GM23248 (cell line): ENCODE data around the gene FOXN3.

Experiments used
- EZH2 ChIP-seq: fragments of 200-600 bp; sonication (generic); IDR thresholded peaks from 2 replicates; pipeline ENCODE4 v1.6.1; 2018; ENCODE audit warnings: antibody characterized with exemption, mild to moderate bottlenecking; ENCODE audit not compliant: insufficient read depth, poor library complexity, severe bottlenecking
- EZH2phosphoT487 ChIP-seq: fragments of 200-600 bp; sonication (generic); IDR thresholded peaks from 2 replicates; pipeline ENCODE4 v1.6.1; 2018; ENCODE audit warnings: antibody characterized with exemption, moderate library complexity, mild to moderate bottlenecking, low read depth; ENCODE audit not compliant: insufficient read depth

GRCh38 chr14:89370781-89371180 is 46.3 kb downstream of the FOXN3 start:
- TF ChIP-seq EZH2 (no peak), EZH2phosphoT487 (no peak)
